SK-N-SH (cell line): Measurements from ENCODE around the gene RIPPLY3. TPM values are rescaled to one million over a fixed set of nuclear protein-coding genes. Genes with fewer than 3 reads are reported as not detected.

Experiments used
- CTCF ChIA-PET: fragments of 300-600, 350-600 bp; formaldehyde crosslinking; extraction: SDS; loops from one replicate; lab custom pipeline; 2021; lab: Yijun Ruan, JAX
- POLR2A ChIA-PET: fragments of 350-600 bp; sonication (Branson Sonifier 250); formaldehyde crosslinking; extraction: SDS; loops from one replicate; lab custom pipeline; 2020; ENCODE audit warnings: antibody characterized with exemption, inconsistent platforms; lab: Yijun Ruan, JAX
- DNase-seq: peaks from one replicate; pipeline ENCODE4 v3.0.0; 2012
- H2AFZ ChIP-seq: fragments of 200-600 bp; sonication (generic); 2 replicates; pipeline ENCODE4 v1.8.1; 2016; ENCODE audit warnings: antibody characterized with exemption, mild to moderate bottlenecking, low read depth
- H3F3A ChIP-seq: fragments of 200-600 bp; sonication (generic); replicated peaks from 2 replicates; pipeline ENCODE3; 2016; ENCODE audit warnings: antibody characterized with exemption, mild to moderate bottlenecking; ENCODE audit not compliant: insufficient read depth
- H3K27ac ChIP-seq, 2 experiments: fragments of 200-500 bp in 1 of 2; fragments of 200-600 bp in 1 of 2; sonication (Bioruptor generic) in 1 of 2; sonication (generic), shearing (Covaris generic) in 1 of 2; 2 replicates each; pipeline versions ENCODE4 v1.5.1 to v1.6.1; 2014 to 2016; ENCODE audit warnings: low read depth in 2 of 2, inconsistent platforms in 1 of 2, low read length in 1 of 2, mild to moderate bottlenecking in 1 of 2, mixed read lengths in 1 of 2
- H3K27me3 ChIP-seq: fragments of 200-600 bp; sonication (generic), shearing (Covaris generic); 2 replicates; pipeline ENCODE4 v1.6.1; 2016; ENCODE audit warnings: mixed run types; ENCODE audit not compliant: insufficient read depth
- H3K36me3 ChIP-seq, 2 experiments: fragments of 200-500 bp in 1 of 2; fragments of 200-600 bp in 1 of 2; sonication (Bioruptor generic) in 1 of 2; sonication (generic) in 1 of 2; replicated peaks in 1 of 2; 2 replicates each; pipeline versions ENCODE3 to v1.5.1; 2014 to 2016; ENCODE audit warnings: low read length in 1 of 2, mild to moderate bottlenecking in 1 of 2; ENCODE audit not compliant: insufficient read depth in 2 of 2, control insufficient read depth in 1 of 2
- H3K4me1 ChIP-seq, 2 experiments: fragments of 200-500 bp in 1 of 2; fragments of 200-600 bp in 1 of 2; sonication (Bioruptor generic) in 1 of 2; sonication (generic), shearing (Covaris generic) in 1 of 2; 2 replicates each; pipeline versions ENCODE4 v1.5.1 to v1.6.1; 2014 to 2016; ENCODE audit warnings: low read depth in 1 of 2, low read length in 1 of 2, mixed run types in 1 of 2; ENCODE audit not compliant: insufficient read depth in 2 of 2, control insufficient read depth in 1 of 2
- H3K4me2 ChIP-seq: fragments of 200-600 bp; sonication (generic), shearing (Covaris generic); 2 replicates; pipeline ENCODE4 v1.6.1; 2017; ENCODE audit warnings: mixed run types
- H3K4me3 ChIP-seq, 2 experiments: fragments of 200-500 bp in 1 of 2; fragments of 200-600 bp in 1 of 2; sonication (Bioruptor generic) in 1 of 2; sonication (generic), shearing (Covaris generic) in 1 of 2; 2 replicates each; pipeline versions ENCODE4 v1.5.1 to v1.8.1; 2014 to 2016; ENCODE audit warnings: low read depth in 2 of 2, inconsistent platforms in 1 of 2, low read length in 1 of 2, mild to moderate bottlenecking in 1 of 2, mixed read lengths in 1 of 2, moderate library complexity in 1 of 2
- H3K79me2 ChIP-seq: fragments of 200-600 bp; sonication (generic); 2 replicates; pipeline ENCODE4 v1.8.1; 2017; ENCODE audit warnings: mild to moderate bottlenecking; ENCODE audit not compliant: insufficient read depth
- H3K9ac ChIP-seq: fragments of 200-600 bp; sonication (generic); 2 replicates; pipeline ENCODE4 v1.6.1; 2017; ENCODE audit warnings: mixed run types
- H3K9me2 ChIP-seq: fragments of 200-600 bp; sonication (generic); 2 replicates; pipeline ENCODE4 v1.6.1; 2017; ENCODE audit warnings: mixed run types
- H3K9me3 ChIP-seq: fragments of 200-600 bp; sonication (generic); 2 replicates; pipeline ENCODE4 v1.6.1; 2017; ENCODE audit warnings: mixed run types, mild to moderate bottlenecking, moderate library complexity
- H4K20me1 ChIP-seq: fragments of 200-600 bp; sonication (generic); 2 replicates; pipeline ENCODE4 v1.6.1; 2017; ENCODE audit warnings: mild to moderate bottlenecking, mixed run types; ENCODE audit not compliant: insufficient read depth
- ELF1 ChIP-seq: IDR thresholded peaks from 2 replicates; pipeline ENCODE4 v1.4.0; 2012
- EP300 ChIP-seq, 2 experiments: IDR thresholded peaks; 2 replicates each; pipeline versions ENCODE4 v1.4.0 to v1.6.1; 2012; ENCODE audit warnings: borderline replicate concordance in 1 of 2, low read depth in 1 of 2, low read length in 1 of 2
- FOSL2 ChIP-seq: IDR thresholded peaks from 2 replicates; pipeline ENCODE4 v1.4.0; 2012; ENCODE audit warnings: low read depth, mild to moderate bottlenecking, moderate library complexity, borderline replicate concordance
- JUND ChIP-seq: IDR thresholded peaks from 2 replicates; pipeline ENCODE4 v1.4.0; 2012
- MXI1 ChIP-seq: IDR thresholded peaks from 2 replicates; pipeline ENCODE4 v1.6.1; 2012; ENCODE audit warnings: mild to moderate bottlenecking, low read depth, low read length, improper control_type of control experiment
- NRF1 ChIP-seq: IDR thresholded peaks from 2 replicates; pipeline ENCODE4 v1.6.1; 2012; ENCODE audit warnings: low read depth, mild to moderate bottlenecking, low read length
- POLR2AphosphoS5 ChIP-seq: IDR thresholded peaks from 2 replicates; pipeline ENCODE4 v1.6.1; 2012; ENCODE audit warnings: low read depth, low read length
- RAD21 ChIP-seq: IDR thresholded peaks from 2 replicates; pipeline ENCODE4 v1.6.1; 2012; ENCODE audit warnings: mild to moderate bottlenecking, low read length
- SMC3 ChIP-seq: IDR thresholded peaks from 2 replicates; pipeline ENCODE4 v1.6.1; 2012; ENCODE audit warnings: low read depth, low read length, improper control_type of control experiment
- TAF1 ChIP-seq: IDR thresholded peaks from 2 replicates; pipeline ENCODE4 v1.6.1; 2012; ENCODE audit warnings: low read depth, mild to moderate bottlenecking, low read length, moderate library complexity, borderline replicate concordance
- TCF12 ChIP-seq: IDR thresholded peaks from 2 replicates; pipeline ENCODE4 v1.4.0; 2012
- TEAD4 ChIP-seq: IDR thresholded peaks from 2 replicates; pipeline ENCODE4 v1.4.0; 2012; ENCODE audit warnings: mild to moderate bottlenecking, borderline replicate concordance; ENCODE audit not compliant: insufficient read depth
- WGBS: methylation state at CpG from one replicate; pipeline ENCODE4 v1.1.6; 2017; ENCODE audit warnings: low lambda C conversion rate; 5-methylcytosine and 5-hydroxymethylcytosine counted together
- polyA plus RNA-seq, 3 experiments: library from polyadenylated mRNA; depleted of rRNA; stranded (reverse); fragments of >200 nt; gene quantifications; 2 replicates each; pipeline ENCODE4 v1.2.3, GENCODE V29; 2012
- TF ChIP-seq, protein P1 (sequence below): fragments of 150-350 bp; IDR thresholded peaks from 2 replicates; pipeline ENCODE4 v1.6.1; 2016; ENCODE audit warnings: mild to moderate bottlenecking, low read depth, low read length
- TF ChIP-seq, protein P2 (sequence below): IDR thresholded peaks from 2 replicates; pipeline ENCODE4 v1.4.0; 2012; ENCODE audit warnings: low read depth
- TF ChIP-seq, protein P3 (sequence below): fragments of 150-350 bp; IDR thresholded peaks from 2 replicates; pipeline ENCODE4 v1.6.1; 2017; ENCODE audit warnings: antibody characterized with exemption, low read length, low read depth, borderline replicate concordance
- TF ChIP-seq, protein P4 (sequence below): IDR thresholded peaks from 2 replicates; pipeline ENCODE4 v1.6.1; 2012; ENCODE audit warnings: mild to moderate bottlenecking, low read depth, low read length, moderate library complexity
- TF ChIP-seq, protein P5 (sequence below): IDR thresholded peaks from 2 replicates; pipeline ENCODE4 v1.4.0; 2012; ENCODE audit warnings: low read depth, borderline replicate concordance

RIPPLY3 gene
- polyA plus RNA-seq, 1 of the 3 experiments (the other 2 are of a cell fraction): 0.03 TPM

DNA sequence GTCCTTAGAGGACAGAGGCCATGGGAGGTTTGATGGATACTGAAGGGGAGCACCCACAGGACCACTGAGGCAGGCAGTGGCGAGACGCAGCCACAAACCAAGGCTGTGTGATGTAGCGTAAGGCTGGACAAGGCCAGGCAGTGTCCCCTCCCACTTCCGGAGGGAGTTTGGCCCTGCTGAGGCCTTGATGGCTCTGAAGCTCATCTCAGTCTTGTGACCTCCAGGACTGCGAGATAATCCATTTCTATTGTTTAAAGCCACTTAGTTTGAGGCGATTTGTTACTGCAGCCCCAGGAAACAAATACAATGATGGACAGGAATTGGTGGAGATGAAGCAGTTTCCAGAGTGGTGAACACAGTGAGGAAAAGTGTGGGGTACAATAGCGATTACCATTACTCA lies 51.1 kb downstream of the RIPPLY3 start:
- Histone ChIP-seq H3K27ac (no peak overlapping the region), H2AFZ (no peak overlapping the region), H3K36me3 (no peaks in the 10 kb centered on the region), H3K9ac (no peak overlapping the region), H3K27me3 (no peaks in the 10 kb centered on the region), H3K4me3 (no peak overlapping the region), H3K4me2 (no peak overlapping the region), H3F3A (peaks cover 10% of the 10 kb centered on the region), H3K9me3 (no peaks in the 10 kb centered on the region), H3K79me2 (no peaks in the 10 kb centered on the region), H3K9me2 (0 out of 2 replicates have a peak, but pooled peaks cover 3% of the 10 kb centered on the region), H4K20me1 (no peaks in the 10 kb centered on the region), H3K4me1 (peaks cover 9 to 12% of the 10 kb centered on the region in 2 experiments; a peak in 3 of 4 replicates)
- ChIA-PET POLR2A (no interaction called here), CTCF (interaction anchor here (0.8 to 1.7 kb wide), 2 partner anchors 67 to 80 kb away, joined by 3 to 4 read pairs; no protein-coding TSS in a partner anchor)
- WGBS: 92% methylated on average over 7 of the region's 7 CpGs
- no peak for DNase-seq
- TF ChIP-seq, protein P1, sequence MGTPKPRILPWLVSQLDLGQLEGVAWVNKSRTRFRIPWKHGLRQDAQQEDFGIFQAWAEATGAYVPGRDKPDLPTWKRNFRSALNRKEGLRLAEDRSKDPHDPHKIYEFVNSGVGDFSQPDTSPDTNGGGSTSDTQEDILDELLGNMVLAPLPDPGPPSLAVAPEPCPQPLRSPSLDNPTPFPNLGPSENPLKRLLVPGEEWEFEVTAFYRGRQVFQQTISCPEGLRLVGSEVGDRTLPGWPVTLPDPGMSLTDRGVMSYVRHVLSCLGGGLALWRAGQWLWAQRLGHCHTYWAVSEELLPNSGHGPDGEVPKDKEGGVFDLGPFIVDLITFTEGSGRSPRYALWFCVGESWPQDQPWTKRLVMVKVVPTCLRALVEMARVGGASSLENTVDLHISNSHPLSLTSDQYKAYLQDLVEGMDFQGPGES: no peak
- TF ChIP-seq RAD21 (no peak), FOSL2 (no peak), ELF1 (no peak), MXI1 (no peak), NRF1 (no peak), TAF1 (no peak), EP300 (IDR thresholded peaks at IDR 0.05; ENCODE audit: borderline replicate concordance in 1 of 2, low read depth in 1 of 2, low read length in 1 of 2) (no peak), JUND (no peak), SMC3 (no peak), TCF12 (no peak), POLR2AphosphoS5 (no peak), TEAD4 (no peak)
- TF ChIP-seq, protein P2, sequence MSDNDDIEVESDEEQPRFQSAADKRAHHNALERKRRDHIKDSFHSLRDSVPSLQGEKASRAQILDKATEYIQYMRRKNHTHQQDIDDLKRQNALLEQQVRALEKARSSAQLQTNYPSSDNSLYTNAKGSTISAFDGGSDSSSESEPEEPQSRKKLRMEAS: no peak
- TF ChIP-seq, protein P3, sequence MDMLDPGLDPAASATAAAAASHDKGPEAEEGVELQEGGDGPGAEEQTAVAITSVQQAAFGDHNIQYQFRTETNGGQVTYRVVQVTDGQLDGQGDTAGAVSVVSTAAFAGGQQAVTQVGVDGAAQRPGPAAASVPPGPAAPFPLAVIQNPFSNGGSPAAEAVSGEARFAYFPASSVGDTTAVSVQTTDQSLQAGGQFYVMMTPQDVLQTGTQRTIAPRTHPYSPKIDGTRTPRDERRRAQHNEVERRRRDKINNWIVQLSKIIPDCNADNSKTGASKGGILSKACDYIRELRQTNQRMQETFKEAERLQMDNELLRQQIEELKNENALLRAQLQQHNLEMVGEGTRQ: no peak
- TF ChIP-seq, protein P4, sequence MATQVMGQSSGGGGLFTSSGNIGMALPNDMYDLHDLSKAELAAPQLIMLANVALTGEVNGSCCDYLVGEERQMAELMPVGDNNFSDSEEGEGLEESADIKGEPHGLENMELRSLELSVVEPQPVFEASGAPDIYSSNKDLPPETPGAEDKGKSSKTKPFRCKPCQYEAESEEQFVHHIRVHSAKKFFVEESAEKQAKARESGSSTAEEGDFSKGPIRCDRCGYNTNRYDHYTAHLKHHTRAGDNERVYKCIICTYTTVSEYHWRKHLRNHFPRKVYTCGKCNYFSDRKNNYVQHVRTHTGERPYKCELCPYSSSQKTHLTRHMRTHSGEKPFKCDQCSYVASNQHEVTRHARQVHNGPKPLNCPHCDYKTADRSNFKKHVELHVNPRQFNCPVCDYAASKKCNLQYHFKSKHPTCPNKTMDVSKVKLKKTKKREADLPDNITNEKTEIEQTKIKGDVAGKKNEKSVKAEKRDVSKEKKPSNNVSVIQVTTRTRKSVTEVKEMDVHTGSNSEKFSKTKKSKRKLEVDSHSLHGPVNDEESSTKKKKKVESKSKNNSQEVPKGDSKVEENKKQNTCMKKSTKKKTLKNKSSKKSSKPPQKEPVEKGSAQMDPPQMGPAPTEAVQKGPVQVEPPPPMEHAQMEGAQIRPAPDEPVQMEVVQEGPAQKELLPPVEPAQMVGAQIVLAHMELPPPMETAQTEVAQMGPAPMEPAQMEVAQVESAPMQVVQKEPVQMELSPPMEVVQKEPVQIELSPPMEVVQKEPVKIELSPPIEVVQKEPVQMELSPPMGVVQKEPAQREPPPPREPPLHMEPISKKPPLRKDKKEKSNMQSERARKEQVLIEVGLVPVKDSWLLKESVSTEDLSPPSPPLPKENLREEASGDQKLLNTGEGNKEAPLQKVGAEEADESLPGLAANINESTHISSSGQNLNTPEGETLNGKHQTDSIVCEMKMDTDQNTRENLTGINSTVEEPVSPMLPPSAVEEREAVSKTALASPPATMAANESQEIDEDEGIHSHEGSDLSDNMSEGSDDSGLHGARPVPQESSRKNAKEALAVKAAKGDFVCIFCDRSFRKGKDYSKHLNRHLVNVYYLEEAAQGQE: no peak
- TF ChIP-seq, protein P5, sequence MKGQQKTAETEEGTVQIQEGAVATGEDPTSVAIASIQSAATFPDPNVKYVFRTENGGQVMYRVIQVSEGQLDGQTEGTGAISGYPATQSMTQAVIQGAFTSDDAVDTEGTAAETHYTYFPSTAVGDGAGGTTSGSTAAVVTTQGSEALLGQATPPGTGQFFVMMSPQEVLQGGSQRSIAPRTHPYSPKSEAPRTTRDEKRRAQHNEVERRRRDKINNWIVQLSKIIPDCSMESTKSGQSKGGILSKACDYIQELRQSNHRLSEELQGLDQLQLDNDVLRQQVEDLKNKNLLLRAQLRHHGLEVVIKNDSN: no peak
